AG09319 (cell line): ENCODE data around the gene TBK1.

Experiments
- DNase-seq: peaks from one replicate; pipeline ENCODE4 v3.0.0-alpha.2; 2010; ENCODE audit warnings: low read depth; ENCODE audit errors: extremely low read depth
- TF ChIP-seq, protein P1 (sequence below): IDR thresholded peaks from 2 replicates; pipeline ENCODE4 v1.5.1; 2011; ENCODE audit warnings: low read depth, mild to moderate bottlenecking, inconsistent platforms, low read length, moderate library complexity

Gene TBK1

DNA sequence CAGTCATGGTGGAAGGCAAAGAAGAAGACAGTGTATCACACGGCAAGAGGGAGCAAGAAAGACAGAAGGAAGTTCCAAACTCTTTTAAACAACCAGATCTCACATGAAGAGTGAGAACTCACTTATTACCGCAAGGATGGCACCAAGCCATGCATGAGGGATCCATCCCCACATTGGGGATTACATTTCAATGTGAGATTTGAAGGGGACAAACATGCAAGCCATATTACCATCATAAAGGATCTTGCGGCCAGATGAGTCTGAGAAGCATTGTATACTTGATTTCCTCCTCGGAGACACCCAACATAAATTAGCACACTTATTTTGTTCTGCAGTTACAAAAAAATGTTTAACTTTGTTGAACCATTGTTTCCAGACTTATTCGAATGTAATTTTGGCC is 66.5 kb downstream of the TBK1 start:
- no peak for DNase-seq
- TF ChIP-seq, protein P1, sequence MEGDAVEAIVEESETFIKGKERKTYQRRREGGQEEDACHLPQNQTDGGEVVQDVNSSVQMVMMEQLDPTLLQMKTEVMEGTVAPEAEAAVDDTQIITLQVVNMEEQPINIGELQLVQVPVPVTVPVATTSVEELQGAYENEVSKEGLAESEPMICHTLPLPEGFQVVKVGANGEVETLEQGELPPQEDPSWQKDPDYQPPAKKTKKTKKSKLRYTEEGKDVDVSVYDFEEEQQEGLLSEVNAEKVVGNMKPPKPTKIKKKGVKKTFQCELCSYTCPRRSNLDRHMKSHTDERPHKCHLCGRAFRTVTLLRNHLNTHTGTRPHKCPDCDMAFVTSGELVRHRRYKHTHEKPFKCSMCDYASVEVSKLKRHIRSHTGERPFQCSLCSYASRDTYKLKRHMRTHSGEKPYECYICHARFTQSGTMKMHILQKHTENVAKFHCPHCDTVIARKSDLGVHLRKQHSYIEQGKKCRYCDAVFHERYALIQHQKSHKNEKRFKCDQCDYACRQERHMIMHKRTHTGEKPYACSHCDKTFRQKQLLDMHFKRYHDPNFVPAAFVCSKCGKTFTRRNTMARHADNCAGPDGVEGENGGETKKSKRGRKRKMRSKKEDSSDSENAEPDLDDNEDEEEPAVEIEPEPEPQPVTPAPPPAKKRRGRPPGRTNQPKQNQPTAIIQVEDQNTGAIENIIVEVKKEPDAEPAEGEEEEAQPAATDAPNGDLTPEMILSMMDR, result no peak

DNA sequence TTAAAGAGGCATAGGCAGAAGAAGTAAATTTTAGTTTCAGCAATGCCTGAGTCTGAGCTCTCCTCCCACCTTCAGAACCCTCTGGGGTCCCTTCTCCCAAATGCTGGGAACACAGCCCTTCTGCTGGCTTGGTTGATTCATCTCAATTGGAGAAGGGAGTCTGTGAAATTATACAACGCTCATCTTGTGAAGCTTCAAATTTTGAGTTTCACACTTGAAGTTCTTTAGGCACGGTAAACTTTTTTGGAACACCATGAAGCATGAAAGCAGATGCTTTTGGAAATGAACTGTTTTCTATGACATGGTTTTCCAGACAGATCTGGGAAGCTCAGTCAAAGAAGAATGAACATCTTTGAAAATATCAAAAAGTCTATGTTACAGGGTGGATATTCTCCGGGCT is 69.9 kb downstream of the TBK1 start:
- DNase-seq, result no peak
- TF ChIP-seq, protein P1, result no peak

DNA sequence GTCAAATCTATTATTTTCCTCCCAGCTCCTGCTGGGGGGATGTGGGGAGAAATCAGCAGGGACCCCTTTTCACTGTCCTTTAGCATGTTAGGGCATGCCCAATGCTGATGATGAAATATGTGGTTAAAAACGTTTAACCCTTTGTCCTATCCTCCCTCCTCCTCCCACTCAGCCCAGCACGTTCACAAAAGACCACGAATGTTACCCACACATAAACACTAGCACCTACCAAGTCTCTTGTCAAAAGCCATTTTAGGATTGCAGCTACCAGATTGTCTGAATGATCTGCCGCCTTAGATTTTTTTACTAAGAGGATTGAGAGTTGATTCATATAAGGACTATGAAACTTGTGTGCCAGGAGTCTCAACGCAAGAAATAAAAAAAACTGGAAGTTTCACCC is 70.4 kb downstream of the TBK1 start:
- no peak for DNase-seq
- TF ChIP-seq, protein P1, result no peak

DNA sequence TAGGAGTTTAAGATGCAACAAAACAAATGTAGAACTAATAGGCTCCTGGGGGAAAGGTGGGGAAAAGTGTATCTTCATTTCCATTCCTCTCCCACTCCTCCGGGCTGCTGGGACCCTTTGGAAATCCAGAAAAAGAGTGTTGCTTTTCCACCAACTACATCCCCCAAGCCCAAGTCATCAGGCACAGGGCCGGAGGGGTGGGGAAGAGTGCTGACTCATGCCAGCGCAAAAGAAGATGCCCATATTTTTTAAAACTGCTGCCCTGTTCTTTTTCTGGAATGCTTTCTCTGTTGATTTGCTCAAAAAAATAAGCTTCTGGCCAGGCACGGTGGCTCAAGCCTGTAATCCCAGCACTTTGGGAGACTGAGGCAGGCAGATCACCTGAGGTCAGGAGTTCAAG is 70.9 kb downstream of the TBK1 start:
- TF ChIP-seq, protein P1, result no peak
- DNase-seq, result no peak

DNA sequence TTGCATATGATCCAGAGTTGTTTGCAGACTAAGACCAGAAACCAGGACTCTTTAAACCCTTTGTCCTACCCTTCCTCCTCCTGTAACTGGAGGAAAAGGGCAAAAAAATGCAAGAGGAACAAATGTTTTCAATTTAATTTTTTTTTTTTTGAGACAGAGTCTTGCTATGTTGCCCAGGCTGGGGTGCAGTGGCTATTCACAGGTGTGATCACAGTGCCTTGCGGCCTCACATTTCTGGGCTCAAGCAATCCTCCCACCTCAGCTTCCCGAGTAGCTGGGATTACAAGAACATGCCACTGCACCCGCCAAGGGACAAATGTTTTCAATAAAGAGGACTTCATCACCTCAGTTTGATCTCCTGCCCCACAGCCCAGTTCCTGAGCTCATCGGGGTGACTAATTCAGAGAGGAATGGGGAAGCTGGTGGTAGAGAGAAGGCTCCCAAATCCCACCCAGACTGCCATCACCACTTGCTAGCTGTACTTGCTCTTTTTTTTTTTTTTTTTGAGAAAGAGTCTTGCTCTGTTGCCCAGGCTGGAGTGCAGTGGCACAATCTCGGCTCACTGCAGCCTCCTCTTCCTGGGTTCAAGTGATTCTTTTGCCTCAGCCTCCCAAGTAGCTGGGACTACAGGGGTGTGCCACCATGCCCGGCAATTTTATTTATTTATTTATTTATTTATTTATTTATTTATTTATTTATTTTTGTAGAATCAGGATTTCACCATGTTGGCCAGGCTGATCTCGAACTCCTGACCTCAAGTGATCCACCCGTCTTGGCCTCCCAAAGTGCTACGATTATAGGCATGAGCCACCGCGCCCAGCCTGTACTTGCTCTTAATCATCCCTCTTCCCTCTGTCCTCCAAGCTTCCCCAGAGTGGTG is 71.9 kb downstream of the TBK1 start:
- DNase-seq, result peak; percentile 54

DNA sequence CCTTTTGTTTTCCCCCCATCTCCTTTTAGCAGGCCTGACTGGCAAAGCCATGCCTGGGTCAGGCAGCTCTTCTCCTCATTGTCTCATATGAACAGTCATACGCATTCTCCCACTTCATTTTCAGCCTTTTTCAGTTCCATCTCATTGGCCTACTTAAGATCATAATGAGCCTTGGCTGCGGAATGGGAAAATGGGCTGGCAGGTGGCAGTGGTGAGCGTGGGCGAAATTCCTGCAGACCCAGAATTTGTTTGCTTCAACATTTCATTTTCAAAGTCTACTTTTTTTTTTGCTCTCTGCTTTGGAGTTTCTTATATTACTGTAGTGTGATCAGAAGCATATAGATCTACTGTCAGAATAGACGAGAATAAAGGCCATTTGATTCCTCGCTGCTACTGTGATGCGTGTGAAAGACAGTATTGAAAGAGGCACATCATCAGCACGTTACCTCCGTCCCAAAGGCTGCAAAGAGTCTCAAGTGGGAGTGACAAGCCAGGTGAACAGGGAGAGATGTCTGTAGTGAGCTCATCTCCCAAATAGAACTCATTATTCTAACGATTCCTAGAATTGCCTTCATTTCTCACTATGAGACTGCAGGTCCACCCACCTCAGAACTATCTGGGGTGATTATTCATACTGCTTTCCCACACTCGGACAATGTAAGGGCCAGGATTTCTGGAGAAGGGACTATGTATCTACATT is 73.7 kb downstream of the TBK1 start:
- TF ChIP-seq, protein P1, result no peak

DNA sequence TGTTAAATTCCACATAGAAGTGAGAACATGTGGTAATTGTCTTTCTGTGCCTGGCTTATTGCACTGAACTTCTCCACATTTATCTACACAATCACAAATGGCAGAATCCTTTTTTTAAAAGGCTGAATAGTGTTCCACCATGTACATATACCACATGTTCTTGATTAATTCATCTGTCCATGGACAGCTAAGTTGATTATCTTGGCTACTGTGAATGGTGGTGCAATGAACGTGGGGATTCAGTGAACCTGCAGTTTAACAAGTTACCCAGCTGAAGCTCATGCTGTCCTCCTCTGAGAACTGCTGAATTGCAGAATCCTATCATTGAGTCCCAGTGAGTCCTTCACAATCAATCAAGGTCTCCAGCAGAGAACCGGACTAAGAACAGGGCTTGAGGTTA is 74.9 kb downstream of the TBK1 start:
- no peak for DNase-seq
- TF ChIP-seq, protein P1, result no peak

More for the DNA sequence above, 73.7 kb downstream of the TBK1 start:
- no peak for DNase-seq

DNA sequence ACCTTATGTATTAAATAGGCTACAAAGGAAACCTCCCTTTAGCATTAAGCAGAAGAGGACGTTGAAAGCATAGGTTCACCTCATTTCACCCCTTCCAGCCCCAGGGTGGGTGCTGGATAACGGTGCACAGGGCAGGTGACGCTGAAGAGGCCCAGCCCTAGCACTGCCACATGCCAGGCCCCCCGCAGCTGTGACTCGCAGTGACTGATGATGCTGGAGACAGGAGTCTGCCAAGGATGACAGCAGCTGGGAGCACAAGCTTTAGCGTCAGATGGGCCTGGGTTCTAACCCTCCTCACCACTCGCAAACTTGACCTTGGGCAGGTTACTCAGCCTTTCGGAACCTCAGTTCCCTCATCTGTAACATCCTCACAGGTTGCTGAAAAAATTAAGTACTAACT is 76.7 kb downstream of the TBK1 start:
- TF ChIP-seq, protein P1, result no peak
- no peak for DNase-seq
